Panc1 (cell line): ENCODE results near the gene ZBTB7C. TPM values are rescaled to one million over a fixed set of nuclear protein-coding genes. Genes with fewer than 3 reads are reported as not detected.

Experiments
- ATAC-seq: fragments of 200-7000 bp; cut with Tn5 transposase; 2 replicates; pipeline ENCODE4 v1.9.1; 2020; ENCODE audit warnings: mild to moderate bottlenecking, moderate library complexity
- BruUV-seq: library from RNA; stranded (reverse); fragments of 400-500 nt; replicated peaks from 2 replicates; lab custom pipeline; 2021; lab: Mats Ljungman, UMichigan
- CTCF ChIA-PET: fragments of 300-600 bp; sonication (Branson Sonifier 250); formaldehyde crosslinking; loops from one replicate; lab custom pipeline; 2022; ENCODE audit warnings: antibody characterized with exemption; lab: Charles Lee
- POLR2A ChIA-PET: fragments of 300-600 bp; sonication (Branson Sonifier 250); formaldehyde crosslinking; loops from one replicate; lab custom pipeline; 2022; ENCODE audit warnings: antibody characterized with exemption; lab: Charles Lee
- DNase-seq: peaks from one replicate; pipeline ENCODE4 v3.0.0-alpha.2; 2010; ENCODE audit warnings: low read depth, low spot score
- H3K27ac ChIP-seq: 2 replicates; pipeline ENCODE4 v1.5.1; 2011; ENCODE audit warnings: mild to moderate bottlenecking, low read length, inconsistent platforms
- H3K27me3 ChIP-seq: fragments of 200-500 bp; sonication (Bioruptor generic); 2 replicates; pipeline ENCODE4 v1.6.0; 2014; ENCODE audit warnings: low read length, inconsistent platforms; ENCODE audit not compliant: control insufficient read depth, insufficient read depth
- H3K36me3 ChIP-seq: fragments of 200-500 bp; sonication (Bioruptor generic); 2 replicates; pipeline ENCODE4 v1.5.1; 2014; ENCODE audit warnings: inconsistent platforms, mild to moderate bottlenecking, low read length, moderate library complexity; ENCODE audit not compliant: control insufficient read depth, insufficient read depth
- H3K4me1 ChIP-seq: 2 replicates; pipeline ENCODE4 v1.5.1; 2011; ENCODE audit warnings: inconsistent platforms, mild to moderate bottlenecking, low read length, moderate library complexity; ENCODE audit not compliant: control insufficient read depth, insufficient read depth
- H3K4me3 ChIP-seq, 2 experiments: 2 replicates each; pipeline ENCODE4 v1.5.1; 2011 to 2012; ENCODE audit warnings: low read depth in 2 of 2, low read length in 2 of 2, mild to moderate bottlenecking in 2 of 2, inconsistent platforms in 1 of 2, moderate library complexity in 1 of 2
- H3K9me3 ChIP-seq: fragments of 200-500 bp; sonication (Bioruptor generic); 2 replicates; pipeline ENCODE4 v1.5.1; 2014; ENCODE audit warnings: low read depth, mild to moderate bottlenecking, inconsistent platforms, low read length, moderate library complexity; ENCODE audit not compliant: control insufficient read depth, insufficient read depth
- POLR2AphosphoS5 ChIP-seq: IDR thresholded peaks from 2 replicates; pipeline ENCODE4 v1.6.1; 2012; ENCODE audit warnings: mild to moderate bottlenecking, low read depth, low read length, moderate library complexity
- REST ChIP-seq, 2 experiments: IDR thresholded peaks; 2 replicates each; pipeline ENCODE4 v1.6.1; 2011 to 2012; ENCODE audit warnings: low read depth in 2 of 2, control low read depth in 1 of 2, low read length in 1 of 2, mild to moderate bottlenecking in 1 of 2, moderate library complexity in 1 of 2; ENCODE audit not compliant: insufficient read depth in 1 of 2
- SIN3A ChIP-seq: IDR thresholded peaks from 2 replicates; pipeline ENCODE4 v1.6.1; 2012; ENCODE audit warnings: low read depth, mild to moderate bottlenecking, low read length, moderate library complexity, borderline replicate concordance; ENCODE audit not compliant: insufficient read depth
- TCF7L2 ChIP-seq: IDR thresholded peaks from 2 replicates; pipeline ENCODE4 v1.6.1; 2011; ENCODE audit warnings: mild to moderate bottlenecking, low read depth, low read length, inconsistent platforms
- in situ Hi-C: cut with HindIII; loops from 2 replicates; pipeline ENCODE4 v1.10.0; 2016; ENCODE audit warnings: low sequenced_read_pairs, low pct_unique_long_range_greater_than_20kb
- intact Hi-C: fragments of 100-400 bp; cut with micrococcal nuclease; formaldehyde crosslinking; loops from one replicate; pipeline ENCODE4 v1.10.0; 2022; ENCODE audit not compliant: unreplicated experiment
- total RNA-seq: library from RNA; stranded (reverse); gene quantifications from one replicate; pipeline ENCODE4 v1.2.1, GENCODE V29; 2021; ENCODE audit not compliant: unreplicated experiment
- TF ChIP-seq, protein P1 (sequence below): fragments of 450-650 bp; IDR thresholded peaks from 2 replicates; pipeline ENCODE4 v1.5.1; 2017; ENCODE audit warnings: mild to moderate bottlenecking

The ZBTB7C gene
- total RNA-seq, 1 experiment from 2014 or later: 0.03 TPM

GRCh38 chr18:48106498-48106897, 302.7 kb downstream of the ZBTB7C start:
- in situ Hi-C loops (no loop called here), intact Hi-C loops (no loop called here)
- ATAC-seq: no peak
- no peaks in the 10 kb centered on the region for H3K4me1 ChIP-seq
- DNase-seq: no peak
- no peak overlapping the region for H3K27ac ChIP-seq
- H3K9me3 ChIP-seq: no peaks in the 10 kb centered on the region
- H3K27me3 ChIP-seq: no peaks in the 10 kb centered on the region; the same call in 1 of the 2 replicates
- ChIA-PET CTCF (no interaction called here), POLR2A (no interaction called here)
- no peak for TF ChIP-seq SIN3A
- TF ChIP-seq TCF7L2: no peak
- TF ChIP-seq, protein P1, sequence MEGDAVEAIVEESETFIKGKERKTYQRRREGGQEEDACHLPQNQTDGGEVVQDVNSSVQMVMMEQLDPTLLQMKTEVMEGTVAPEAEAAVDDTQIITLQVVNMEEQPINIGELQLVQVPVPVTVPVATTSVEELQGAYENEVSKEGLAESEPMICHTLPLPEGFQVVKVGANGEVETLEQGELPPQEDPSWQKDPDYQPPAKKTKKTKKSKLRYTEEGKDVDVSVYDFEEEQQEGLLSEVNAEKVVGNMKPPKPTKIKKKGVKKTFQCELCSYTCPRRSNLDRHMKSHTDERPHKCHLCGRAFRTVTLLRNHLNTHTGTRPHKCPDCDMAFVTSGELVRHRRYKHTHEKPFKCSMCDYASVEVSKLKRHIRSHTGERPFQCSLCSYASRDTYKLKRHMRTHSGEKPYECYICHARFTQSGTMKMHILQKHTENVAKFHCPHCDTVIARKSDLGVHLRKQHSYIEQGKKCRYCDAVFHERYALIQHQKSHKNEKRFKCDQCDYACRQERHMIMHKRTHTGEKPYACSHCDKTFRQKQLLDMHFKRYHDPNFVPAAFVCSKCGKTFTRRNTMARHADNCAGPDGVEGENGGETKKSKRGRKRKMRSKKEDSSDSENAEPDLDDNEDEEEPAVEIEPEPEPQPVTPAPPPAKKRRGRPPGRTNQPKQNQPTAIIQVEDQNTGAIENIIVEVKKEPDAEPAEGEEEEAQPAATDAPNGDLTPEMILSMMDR: no peak
- no peak for TF ChIP-seq POLR2AphosphoS5
- TF ChIP-seq REST (IDR thresholded peaks at IDR 0.05; ENCODE audit: insufficient read depth in 1 of 2, low read depth in 2 of 2, low read length in 1 of 2): no peak
- no TSS peak for BruUV-seq
- H3K4me3 ChIP-seq: no peak overlapping the region
- H3K36me3 ChIP-seq: no peaks in the 10 kb centered on the region

- BruUV-seq: no TSS peak
- TF ChIP-seq REST (IDR thresholded peaks at IDR 0.05; ENCODE audit: insufficient read depth in 1 of 2, low read depth in 2 of 2, low read length in 1 of 2): no peak
- H3K27me3 ChIP-seq: no peaks in the 10 kb centered on the region; the same call in 1 of the 2 replicates
- no peak overlapping the region for H3K4me3 ChIP-seq
- no peak for DNase-seq
- H3K27ac ChIP-seq: no peak overlapping the region
- no peaks in the 10 kb centered on the region for H3K9me3 ChIP-seq
- in situ Hi-C loops: no loop called here
- ChIA-PET CTCF (no interaction called here), POLR2A (no interaction called here)
- H3K4me1 ChIP-seq: no peaks in the 10 kb centered on the region
- ATAC-seq: no peak
- intact Hi-C loops: no loop called here
- H3K36me3 ChIP-seq: no peaks in the 10 kb centered on the region
Observed at GRCh38 chr18:48105317-48105716, 303.9 kb downstream of the ZBTB7C start.
